ENCODE results near the gene SYMPK. TPM values are rescaled to one million over a fixed set of nuclear protein-coding genes. Genes with fewer than 3 reads are reported as not detected.

The SYMPK gene
- total and polyA plus RNA-seq, 8 donors: 32.2 to 420 (median 79.8) TPM

DNA sequence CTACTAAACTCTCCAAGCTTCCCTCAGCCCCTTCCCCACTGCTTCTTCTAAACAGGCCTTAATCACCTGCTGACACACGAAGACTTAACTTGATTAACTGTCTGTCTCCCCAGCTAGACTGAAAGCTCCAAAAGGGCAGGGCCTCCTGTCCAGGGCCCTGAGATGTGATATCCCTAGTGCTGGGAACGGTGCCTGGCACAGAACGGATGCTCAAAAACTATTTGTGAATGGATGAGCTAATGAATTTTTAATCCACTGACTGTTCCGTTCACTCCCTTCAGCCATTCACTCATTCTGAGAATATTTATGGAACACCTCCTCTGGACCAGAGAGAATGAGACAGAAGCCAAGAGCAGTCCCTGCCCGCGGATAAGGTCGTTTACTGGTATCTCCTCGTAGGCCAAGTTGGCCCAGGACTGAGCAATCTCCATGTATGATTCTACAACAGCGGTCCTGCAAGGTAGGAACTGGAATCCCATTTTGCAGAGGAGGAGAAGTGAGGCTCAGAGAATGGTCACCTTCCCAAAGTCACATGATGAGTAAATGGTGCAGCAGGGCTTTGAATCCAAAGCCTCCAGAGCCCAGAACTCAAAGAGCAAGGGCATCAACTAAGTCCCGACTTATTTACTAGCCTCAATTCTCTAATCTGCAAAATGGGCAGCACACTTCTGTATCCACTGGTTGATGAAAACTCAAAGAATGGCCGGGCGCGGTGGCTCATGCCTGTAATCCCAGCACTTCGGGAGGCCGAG is 73.7 kb downstream of the SYMPK start:
- Histone ChIP-seq H3K27ac (no peak overlapping the region), H3K4me1 (peaks cover 23 to 49% (median 35%) of the 10 kb centered on the region in 4 donors), H3K4me3 (no peak overlapping the region), H3K9me3 (no peaks in the 10 kb centered on the region), H3K27me3 (peaks cover 0 to 33% (median 0%) of the 10 kb centered on the region in 3 donors), H3K36me3 (peaks cover 54 to 59% (median 58%) of the 10 kb centered on the region in 4 donors)
- DNase-seq: no peak
- TF ChIP-seq EP300 (IDR thresholded peaks at IDR 0.05) (no peak), POLR2A (IDR thresholded peaks at IDR 0.05) (no peak), CTCF (IDR thresholded peaks at IDR 0.05) (no peak), POLR2AphosphoS5 (IDR thresholded peaks at IDR 0.05) (no peak)
- intact Hi-C loops (cut with DNase I; ENCODE audit: low total_unique reads): no loop called here
- 89 to 94% (median 93%) methylated on average over 15 of the region's 15 CpGs for WGBS, 5 donors

GRCh38 chr19:45786533-45786894 is 76.4 kb downstream of the SYMPK start:
- DNase-seq: no peak
- Histone ChIP-seq H3K4me3 (no peak overlapping the region), H3K36me3 (peaks cover 54 to 65% (median 59%) of the 10 kb centered on the region in 4 donors), H3K9me3 (no peaks in the 10 kb centered on the region), H3K27me3 (peaks cover 0 to 53% (median 0%) of the 10 kb centered on the region in 3 donors), H3K4me1 (peaks cover 28 to 56% (median 46%) of the 10 kb centered on the region in 4 donors), H3K27ac (peak overlapping the region in 1 of 5 donors; percentile 86)
- WGBS, 5 donors: 89 to 93% (median 91%) methylated on average over 21 of the region's 21 CpGs
- intact Hi-C loops (cut with DNase I; ENCODE audit: low total_unique reads): no loop called here
- no peak for TF ChIP-seq POLR2AphosphoS5 (IDR thresholded peaks at IDR 0.05)
- no peak for TF ChIP-seq CTCF (IDR thresholded peaks at IDR 0.05)
- TF ChIP-seq EP300 (IDR thresholded peaks at IDR 0.05): no peak
- no peak for TF ChIP-seq POLR2A (IDR thresholded peaks at IDR 0.05)

- intact Hi-C loops (cut with DNase I; ENCODE audit: low total_unique reads): no loop called here
- no peak for DNase-seq
- TF ChIP-seq CTCF (IDR thresholded peaks at IDR 0.05): no peak
- TF ChIP-seq EP300 (IDR thresholded peaks at IDR 0.05): no peak
- TF ChIP-seq POLR2A (IDR thresholded peaks at IDR 0.05): no peak
- no peak for TF ChIP-seq POLR2AphosphoS5 (IDR thresholded peaks at IDR 0.05)
- 89 to 94% (median 91%) methylated on average over 35 to 57 of the region's 57 CpGs for WGBS, 5 donors
- no peaks in the 10 kb centered on the region for H3K9me3 ChIP-seq
- peaks cover 28 to 56% (median 45%) of the 10 kb centered on the region in 4 donors for H3K4me1 ChIP-seq
- no peak overlapping the region for H3K4me3 ChIP-seq
- H3K27me3 ChIP-seq: peaks cover 0 to 58% (median 0%) of the 10 kb centered on the region in 3 donors
- H3K36me3 ChIP-seq: peaks cover 54 to 65% (median 59%) of the 10 kb centered on the region in 4 donors
- H3K27ac ChIP-seq: peak overlapping the region in 2 of 5 donors; percentile 86 to 88
Measured at GRCh38 chr19:45785781-45786532, 77.0 kb downstream of the SYMPK start.

GRCh38 chr19:45785097-45785496 is 77.8 kb downstream of the SYMPK start:
- Histone ChIP-seq H3K36me3 (peaks cover 47 to 58% (median 51%) of the 10 kb centered on the region in 4 donors), H3K4me3 (no peak overlapping the region), H3K27me3 (peaks cover 0 to 61% (median 0%) of the 10 kb centered on the region in 3 donors), H3K27ac (peak overlapping the region in 4 of 5 donors; percentile 83 to 88 (median 87)), H3K9me3 (no peaks in the 10 kb centered on the region), H3K4me1 (peaks cover 30 to 57% (median 51%) of the 10 kb centered on the region in 4 donors)
- intact Hi-C loops (cut with DNase I; ENCODE audit: low total_unique reads): no loop called here
- no peak for DNase-seq
- no peak for TF ChIP-seq POLR2AphosphoS5 (IDR thresholded peaks at IDR 0.05)
- no peak for TF ChIP-seq CTCF (IDR thresholded peaks at IDR 0.05)
- no peak for TF ChIP-seq EP300 (IDR thresholded peaks at IDR 0.05)
- no peak for TF ChIP-seq POLR2A (IDR thresholded peaks at IDR 0.05)
- WGBS, 5 donors: 62 to 85% (median 81%) methylated on average over 4 to 5 of the region's 5 CpGs
